K562 (cell line): ENCODE results near the gene CPED1. TPM values are rescaled to one million over a fixed set of nuclear protein-coding genes. Genes with fewer than 3 reads are reported as not detected.

ENCODE experiments used
- ATF2 ChIP-seq: sonication (generic); formaldehyde crosslinking; IDR thresholded peaks from 2 replicates; pipeline ENCODE4 v1.8.1; 2022; ENCODE audit warnings: missing genetic modification reagents
- ATF7 ChIP-seq: fragments of 450-650 bp; IDR thresholded peaks from 2 replicates; pipeline ENCODE4 v1.7.1; 2014; ENCODE audit warnings: mild to moderate bottlenecking, moderate library complexity
- BHLHE40 ChIP-seq: IDR thresholded peaks from 2 replicates; pipeline ENCODE4 v1.6.1; 2011; ENCODE audit warnings: low read length, improper control_type of control experiment
- CAMTA2 ChIP-seq: fragments of 250-450 bp; sonication (Bioruptor Pico); conservative IDR thresholded peaks from 2 replicates; pipeline ENCODE4 v1.5.1; 2022
- CTBP1 ChIP-seq: fragments of 450-650 bp; IDR thresholded peaks from 2 replicates; pipeline ENCODE4 v1.6.1; 2016; ENCODE audit warnings: borderline replicate concordance
- DMBX1 ChIP-seq: fragments of 250-450 bp; sonication (Bioruptor Pico); IDR thresholded peaks from 2 replicates; pipeline ENCODE4 v1.8.0; 2022; ENCODE audit warnings: inconsistent platforms, mild to moderate bottlenecking, moderate library complexity, borderline replicate concordance
- E2F1 ChIP-seq: sonication (generic); formaldehyde crosslinking; IDR thresholded peaks from 2 replicates; pipeline ENCODE4 v1.8.1; 2023; ENCODE audit warnings: mild to moderate bottlenecking, missing genetic modification reagents, moderate library complexity
- ELK1 ChIP-seq: sonication (generic); formaldehyde crosslinking; IDR thresholded peaks from 2 replicates; pipeline ENCODE4 v1.8.1; 2022; ENCODE audit warnings: missing genetic modification reagents
- HDAC3 ChIP-seq: fragments of 450-650 bp; IDR thresholded peaks from 2 replicates; pipeline ENCODE4 v1.6.1; 2018; ENCODE audit warnings: borderline replicate concordance, mild to moderate bottlenecking, moderate library complexity; ENCODE audit not compliant: partially characterized antibody
- ILF3 ChIP-seq: fragments of 450-650 bp; IDR thresholded peaks from 2 replicates; pipeline ENCODE4 v1.6.1; 2018; ENCODE audit warnings: antibody characterized with exemption, mild to moderate bottlenecking, moderate library complexity, borderline replicate concordance
- KDM1A ChIP-seq, 2 experiments: fragments of 450-650 bp; IDR thresholded peaks; 2 replicates each; pipeline ENCODE4 v1.6.1; 2016; ENCODE audit warnings: mild to moderate bottlenecking in 2 of 2
- NBN ChIP-seq: fragments of 450-650 bp; IDR thresholded peaks from 2 replicates; pipeline ENCODE4 v1.6.1; 2016; ENCODE audit warnings: low read depth, mild to moderate bottlenecking
- NRF1 ChIP-seq, 2 experiments: fragments of 450-650 bp; IDR thresholded peaks in 1 of 2; conservative IDR thresholded peaks in 1 of 2; 2 replicates each; pipeline ENCODE4 v1.6.1; 2014; ENCODE audit warnings: mild to moderate bottlenecking in 2 of 2
- POLR2AphosphoS5 ChIP-seq: IDR thresholded peaks from 2 replicates; pipeline ENCODE4 v1.6.1; 2011; ENCODE audit warnings: mild to moderate bottlenecking, low read depth, low read length, moderate library complexity; ENCODE audit not compliant: control insufficient read depth, insufficient read depth
- POLR2H ChIP-seq: IDR thresholded peaks from 2 replicates; pipeline ENCODE4 v1.6.1; 2016; ENCODE audit warnings: missing genetic modification characterization, low read depth, mild to moderate bottlenecking, control low read depth, missing compliant biosample characterization, moderate library complexity
- SP1 ChIP-seq: sonication (generic); formaldehyde crosslinking; IDR thresholded peaks from 2 replicates; pipeline ENCODE4 v1.8.1; 2022; ENCODE audit warnings: mild to moderate bottlenecking, missing genetic modification reagents
- TCF15 ChIP-seq: fragments of 250-450 bp; sonication (Bioruptor Pico); IDR thresholded peaks from 2 replicates; pipeline ENCODE4 v1.8.0; 2022; ENCODE audit warnings: moderate library complexity, mild to moderate bottlenecking, inconsistent platforms
- THAP7 ChIP-seq: fragments of 250-450 bp; sonication (Bioruptor Pico); IDR thresholded peaks from 2 replicates; pipeline ENCODE4 v1.5.0; 2021
- YBX1 ChIP-seq: fragments of 450-650 bp; IDR thresholded peaks from 2 replicates; pipeline ENCODE4 v1.7.1; 2016; ENCODE audit warnings: mild to moderate bottlenecking
- ZNF165 ChIP-seq: fragments of 250-450 bp; sonication (Bioruptor Pico); IDR thresholded peaks from 2 replicates; pipeline ENCODE4 v1.4.0; 2020; ENCODE audit warnings: borderline replicate concordance
- ZNF239 ChIP-seq: fragments of 250-450 bp; sonication (Bioruptor Pico); IDR thresholded peaks from 2 replicates; pipeline ENCODE4 v1.4.0; 2020; ENCODE audit warnings: mild to moderate bottlenecking
- ZNF551 ChIP-seq: fragments of 250-450 bp; sonication (Bioruptor Pico); IDR thresholded peaks from 2 replicates; pipeline ENCODE4 v1.5.0; 2021; ENCODE audit warnings: mild to moderate bottlenecking, moderate library complexity
- ZNF717 ChIP-seq: fragments of 250-450 bp; sonication (Bioruptor Pico); IDR thresholded peaks from 2 replicates; pipeline ENCODE4 v1.5.0; 2021
- ZNF740 ChIP-seq, 3 experiments: fragments of 200-800 bp in 1 of 3; sonication (Bioruptor generic) in 1 of 3; sonication (generic) in 1 of 3; formaldehyde crosslinking in 1 of 3; IDR thresholded peaks; 2 replicates each; pipeline versions ENCODE4 v1.6.1 to v1.8.0; 2016 to 2022; ENCODE audit warnings: mild to moderate bottlenecking in 2 of 3, missing compliant biosample characterization in 2 of 3, missing genetic modification characterization in 2 of 3, missing genetic modification reagents in 1 of 3
- polyA plus RNA-seq, 8 experiments: library from polyadenylated mRNA; depleted of rRNA in 4 of 8; stranded (reverse) in 5 of 8; unstranded in 3 of 8; fragments of >200 nt; fragmentation: Nextera tagmentation in 2 of 8; fragmentation: Illumina TruSeq in 1 of 8; extraction: Ambion mirVana in 2 of 8; extraction: Trizol in 1 of 8; gene quantifications; 2 replicates each; pipeline versions ENCODE4 v1.2.1 to v1.2.3, GENCODE V29; 2011 to 2014; ENCODE audit warnings: inconsistent platforms in 1 of 8, missing spikeins in 1 of 8
- total RNA-seq, 7 experiments: library from RNA; depleted of rRNA in 6 of 7; stranded (reverse); fragments of >200 nt in 6 of 7; fragmentation: Illumina TruSeq in 2 of 7; extraction: Trizol in 2 of 7; gene quantifications; 2 replicates each; pipeline versions ENCODE4 v1.2.1 to v1.2.3, GENCODE V29; 2011 to 2021; ENCODE audit warnings: low replicate concordance in 1 of 7

The CPED1 gene
- total and polyA plus RNA-seq, 9 of the 15 experiments (the other 6 are each of a cell fraction or from before 2014, with no cell fraction given): 195 to 393 (median 290) TPM

GRCh38 chr7:121041516-121042148 lies 53.1 kb downstream of the CPED1 start (continued):
- TF ChIP-seq THAP7: no peak
- peak; percentile 68; the same call in 1 of the 2 replicates for TF ChIP-seq NBN
- TF ChIP-seq YBX1: no peak
- TF ChIP-seq NRF1 (conservative IDR thresholded peaks at IDR 0.05 in 1 of 2, IDR thresholded peaks at IDR 0.05 in 1 of 2): no peak
- no peak for TF ChIP-seq ATF2
- no peak for TF ChIP-seq ELK1 (CRISPR knock-in tag)
- peak; percentile 43; the same call in 1 of the 2 replicates for TF ChIP-seq ATF7
- TF ChIP-seq BHLHE40: no peak
- peak; percentile 47 for TF ChIP-seq HDAC3
- TF ChIP-seq ZNF165: no peak
- peak; percentile 38; the same call in 1 of the 2 replicates for TF ChIP-seq POLR2AphosphoS5
- peak; percentile 75 to 80; a peak in 3 of 4 replicates for TF ChIP-seq KDM1A (IDR thresholded peaks at IDR 0.05)
- TF ChIP-seq ZNF740 (CRISPR knock-in tag; IDR thresholded peaks at IDR 0.05): no peak
- TF ChIP-seq ZNF740 (tag; IDR thresholded peaks at IDR 0.05): no peak
- TF ChIP-seq POLR2H (tag): peak; percentile 62
- TF ChIP-seq ZNF717 (CRISPR knock-in tag): no peak
- TF ChIP-seq TCF15 (CRISPR knock-in tag): no peak
- TF ChIP-seq CAMTA2 (CRISPR knock-in tag): no peak
- peak; percentile 90 for TF ChIP-seq CTBP1
- TF ChIP-seq ZNF551 (CRISPR knock-in tag): no peak
- no peak for TF ChIP-seq E2F1 (CRISPR knock-in tag)
- TF ChIP-seq ILF3: no peak
- no peak; the same call in 1 of the 2 replicates for TF ChIP-seq ZNF239 (CRISPR knock-in tag)
- no peak for TF ChIP-seq SP1
- peak; percentile 90 for TF ChIP-seq DMBX1 (CRISPR knock-in tag)
